OCI-LY7 (cell line): ENCODE data around the gene FRAT1. TPM values are rescaled to one million over a fixed set of nuclear protein-coding genes. Genes with fewer than 3 reads are reported as not detected.
"Not testable (repeated sequence)": the region's sequence is repeated elsewhere in the genome, so short reads cannot be mapped to it uniquely, and the experiment has no call there.

Experiments used
- BruUV-seq: library from RNA; stranded (reverse); fragments of 400-500 nt; replicated peaks from 2 replicates; lab custom pipeline; 2021; lab: Mats Ljungman, UMichigan
- CTCF ChIA-PET: fragments of 300-600 bp; sonication (Branson Sonifier 250); formaldehyde crosslinking; loops from one replicate; lab custom pipeline; 2022; ENCODE audit warnings: antibody characterized with exemption; ENCODE audit not compliant: unreplicated experiment; lab: Charles Lee
- POLR2A ChIA-PET: fragments of 300-600 bp; sonication (Branson Sonifier 250); formaldehyde crosslinking; loops from one replicate; lab custom pipeline; 2022; ENCODE audit warnings: antibody characterized with exemption; lab: Charles Lee
- DNase-seq: peaks from one replicate; pipeline ENCODE4 v3.0.0-alpha.2; 2015; ENCODE audit warnings: low spot score
- H2AFZ ChIP-seq: fragments of 200-600 bp; sonication (generic), shearing (Covaris generic); 2 replicates; pipeline ENCODE4 v1.6.1; 2014; ENCODE audit warnings: mild to moderate bottlenecking, antibody characterized with exemption, low read length, moderate library complexity
- H3K27ac ChIP-seq: fragments of 200-600 bp; sonication (generic); 2 replicates; pipeline ENCODE4 v1.5.1; 2014; ENCODE audit warnings: mixed run types, low read depth, mild to moderate bottlenecking, moderate library complexity, low read length, inconsistent platforms; ENCODE audit not compliant: poor library complexity, severe bottlenecking
- H3K36me3 ChIP-seq: fragments of 200-600 bp; sonication (generic); 2 replicates; pipeline ENCODE4 v1.6.1; 2014; ENCODE audit warnings: mild to moderate bottlenecking, antibody characterized with exemption, low read length, moderate library complexity, mixed read lengths; ENCODE audit not compliant: insufficient read depth
- H3K4me1 ChIP-seq: fragments of 200-600 bp; sonication (generic); 2 replicates; pipeline ENCODE4 v1.5.1; 2014; ENCODE audit warnings: mild to moderate bottlenecking, low read length; ENCODE audit not compliant: insufficient read depth, poor library complexity, severe bottlenecking
- H3K4me2 ChIP-seq: fragments of 200-600 bp; sonication (generic); 2 replicates; pipeline ENCODE4 v1.6.1; 2014; ENCODE audit warnings: mild to moderate bottlenecking, low read length
- H3K4me3 ChIP-seq: fragments of 200-600 bp; sonication (generic); 2 replicates; pipeline ENCODE4 v1.5.1; 2014; ENCODE audit warnings: mild to moderate bottlenecking, low read depth, low read length; ENCODE audit not compliant: poor library complexity, severe bottlenecking
- H3K79me2 ChIP-seq: fragments of 200-600 bp; sonication (generic); 2 replicates; pipeline ENCODE4 v1.6.1; 2016; ENCODE audit warnings: low read depth, mild to moderate bottlenecking, low read length, moderate library complexity, mixed read lengths; ENCODE audit not compliant: insufficient read depth
- H3K9me2 ChIP-seq: fragments of 200-600 bp; sonication (generic); 2 replicates; pipeline ENCODE4 v1.6.1; 2016; ENCODE audit warnings: mild to moderate bottlenecking, low read length, mixed read lengths; ENCODE audit not compliant: insufficient read depth
- H3K9me3 ChIP-seq: fragments of 200-600 bp; sonication (generic); 2 replicates; pipeline ENCODE4 v1.6.1; 2014; ENCODE audit warnings: mild to moderate bottlenecking, mixed run types, low read length, mixed read lengths
- H4K20me1 ChIP-seq: fragments of 200-600 bp; sonication (generic); 2 replicates; pipeline ENCODE4 v1.6.1; 2014; ENCODE audit warnings: mild to moderate bottlenecking, antibody characterized with exemption, low read length, moderate library complexity, mixed read lengths; ENCODE audit not compliant: insufficient read depth
- CTCF ChIP-seq: fragments of 200-600 bp; sonication (generic); conservative IDR thresholded peaks from 2 replicates; pipeline ENCODE4 v1.5.1; 2014; ENCODE audit warnings: mild to moderate bottlenecking, antibody characterized with exemption, low read length, moderate library complexity, mixed read lengths
- EZH2phosphoT487 ChIP-seq: fragments of 200-600 bp; sonication (generic); IDR thresholded peaks from 2 replicates; pipeline ENCODE4 v1.6.1; 2018; ENCODE audit warnings: low read depth, borderline replicate concordance, mild to moderate bottlenecking, mixed run types, antibody characterized with exemption, low read length, moderate library complexity, mixed read lengths
- intact Hi-C: fragments of 100-400 bp; cut with micrococcal nuclease; formaldehyde crosslinking; loops from one replicate; pipeline ENCODE4 v1.10.0; 2022; ENCODE audit not compliant: unreplicated experiment
- total RNA-seq, 2 experiments: library from RNA; depleted of rRNA in 1 of 2; stranded (reverse); fragments of >200 nt in 1 of 2; shearing (Covaris generic) in 1 of 2; gene quantifications; 2 replicates each; pipeline ENCODE4 v1.2.3, GENCODE V29; 2014 to 2022

Gene FRAT1
- total RNA-seq, 2 experiments from 2014 or later, result 7.0 to 12.2 TPM

GRCh38 chr10:97336942-97337831, 18.1 kb downstream of the FRAT1 start:
- Histone ChIP-seq H2AFZ (no peak overlapping the region), H3K4me1 (peaks cover 40% of the 10 kb centered on the region), H3K4me3 (no peak overlapping the region), H3K9me3 (no peaks in the 10 kb centered on the region), H3K79me2 (no peaks in the 10 kb centered on the region; the same call in 1 of the 2 replicates), H3K36me3 (no peaks in the 10 kb centered on the region), H3K4me2 (peak overlapping the region; percentile 78), H4K20me1 (no peaks in the 10 kb centered on the region), H3K27ac (no peak overlapping the region), H3K9me2 (no peaks in the 10 kb centered on the region)
- POLR2A ChIA-PET, result no interaction called here
- TF ChIP-seq CTCF (no peak), EZH2phosphoT487 (0 out of 2 replicates have a peak, but pooled peaks have one; percentile 7)
- intact Hi-C loops, result no loop called here
- CTCF ChIA-PET, result no interaction called here
- no peak for DNase-seq
- BruUV-seq, result no TSS peak

- no peaks in the 10 kb centered on the region for H3K9me2 ChIP-seq
- H3K4me2 ChIP-seq, result no peak overlapping the region
- ChIA-PET CTCF (no interaction called here), POLR2A (interaction anchor here (1.1 kb wide), 1 partner anchor 62 kb away, joined by 3 read pairs; the partner anchor contains the start of gene RRP12)
- BruUV-seq, result no TSS peak
- DNase-seq, result no peak
- no peak overlapping the region for H3K27ac ChIP-seq
- intact Hi-C loops, result no loop called here
- H3K79me2 ChIP-seq, result no peaks in the 10 kb centered on the region
- no peaks in the 10 kb centered on the region for H4K20me1 ChIP-seq
- no peaks in the 10 kb centered on the region for H3K36me3 ChIP-seq
- H3K4me1 ChIP-seq, result peaks cover 32% of the 10 kb centered on the region
- H3K4me3 ChIP-seq, result no peak overlapping the region
- no peak for TF ChIP-seq CTCF
- no peak for TF ChIP-seq EZH2phosphoT487
- no peak overlapping the region for H2AFZ ChIP-seq
- H3K9me3 ChIP-seq, result no peaks in the 10 kb centered on the region
Measured at GRCh38 chr10:97338041-97338440, 19.0 kb downstream of the FRAT1 start.

GRCh38 chr10:97341416-97341815, 22.3 kb downstream of the FRAT1 start:
- H3K36me3 ChIP-seq, result no peaks in the 10 kb centered on the region
- intact Hi-C loops, result no loop called here
- no peaks in the 10 kb centered on the region for H3K79me2 ChIP-seq
- H3K4me3 ChIP-seq, result no peak overlapping the region
- DNase-seq, result no peak
- ChIA-PET CTCF (no interaction called here), POLR2A (no interaction called here)
- no peaks in the 10 kb centered on the region for H3K9me3 ChIP-seq
- no peaks in the 10 kb centered on the region for H4K20me1 ChIP-seq
- H3K4me2 ChIP-seq, result no peak overlapping the region
- TF ChIP-seq EZH2phosphoT487 (no peak), CTCF (no peak)
- H3K27ac ChIP-seq, result no peak overlapping the region
- no peaks in the 10 kb centered on the region for H3K9me2 ChIP-seq
- no TSS peak for BruUV-seq
- H2AFZ ChIP-seq, result no peak overlapping the region
- peaks cover 10% of the 10 kb centered on the region for H3K4me1 ChIP-seq

GRCh38 chr10:97343664-97344063, 24.6 kb downstream of the FRAT1 start:
- intact Hi-C loops, H3K9me2 ChIP-seq, H2AFZ ChIP-seq, CTCF ChIA-PET, BruUV-seq, H3K79me2 ChIP-seq, H3K4me2 ChIP-seq, H3K27ac ChIP-seq, H3K36me3 ChIP-seq, H3K4me3 ChIP-seq, H4K20me1 ChIP-seq, DNase-seq, H3K9me3 ChIP-seq, H3K4me1 ChIP-seq: not testable (repeated sequence)
- POLR2A ChIA-PET, result interaction anchor here (0.7 kb wide), 1 partner anchor 8 kb away, joined by 4 read pairs; no protein-coding TSS in a partner anchor
